ENCODE results near the gene PIK3C2G.

DNA sequence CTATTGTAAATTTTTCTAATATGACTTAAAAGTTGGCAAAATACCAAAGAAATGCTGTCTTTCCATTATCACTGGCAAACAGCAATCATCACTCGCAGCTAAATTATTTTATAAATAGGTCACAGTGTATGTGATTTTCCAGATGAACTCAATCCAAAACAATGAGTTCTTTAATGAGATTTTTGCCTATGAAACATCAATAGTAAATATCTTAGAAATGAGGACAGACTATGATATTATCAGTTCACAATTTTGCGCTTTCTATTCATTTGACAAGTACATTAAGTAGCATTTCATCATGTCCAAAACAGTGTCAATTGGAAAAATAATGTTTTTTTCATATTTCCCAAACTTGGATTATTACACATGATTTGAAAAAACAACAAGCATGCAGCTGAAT lies 65.7 kb downstream of the PIK3C2G start:
- TF ChIP-seq, protein P1, sequence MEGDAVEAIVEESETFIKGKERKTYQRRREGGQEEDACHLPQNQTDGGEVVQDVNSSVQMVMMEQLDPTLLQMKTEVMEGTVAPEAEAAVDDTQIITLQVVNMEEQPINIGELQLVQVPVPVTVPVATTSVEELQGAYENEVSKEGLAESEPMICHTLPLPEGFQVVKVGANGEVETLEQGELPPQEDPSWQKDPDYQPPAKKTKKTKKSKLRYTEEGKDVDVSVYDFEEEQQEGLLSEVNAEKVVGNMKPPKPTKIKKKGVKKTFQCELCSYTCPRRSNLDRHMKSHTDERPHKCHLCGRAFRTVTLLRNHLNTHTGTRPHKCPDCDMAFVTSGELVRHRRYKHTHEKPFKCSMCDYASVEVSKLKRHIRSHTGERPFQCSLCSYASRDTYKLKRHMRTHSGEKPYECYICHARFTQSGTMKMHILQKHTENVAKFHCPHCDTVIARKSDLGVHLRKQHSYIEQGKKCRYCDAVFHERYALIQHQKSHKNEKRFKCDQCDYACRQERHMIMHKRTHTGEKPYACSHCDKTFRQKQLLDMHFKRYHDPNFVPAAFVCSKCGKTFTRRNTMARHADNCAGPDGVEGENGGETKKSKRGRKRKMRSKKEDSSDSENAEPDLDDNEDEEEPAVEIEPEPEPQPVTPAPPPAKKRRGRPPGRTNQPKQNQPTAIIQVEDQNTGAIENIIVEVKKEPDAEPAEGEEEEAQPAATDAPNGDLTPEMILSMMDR (conservative IDR thresholded peaks at IDR 0.05; ENCODE audit: low read depth, low read length): no peak
- TF ChIP-seq BHLHE40 (IDR thresholded peaks at IDR 0.05; ENCODE audit: low read depth, low read length): no peak
- no peak for TF ChIP-seq POLR2A (IDR thresholded peaks at IDR 0.05; ENCODE audit: low read depth, low read length)
- no peak for TF ChIP-seq RAD21 (IDR thresholded peaks at IDR 0.05; ENCODE audit: low read length)
- no peak for TF ChIP-seq SMC3 (IDR thresholded peaks at IDR 0.05; ENCODE audit: low read depth, low read length)

All from IMR-90 (cell line).